GM19372 (cell line): ENCODE measurements around the gene COMT.

Experiments
- ATAC-seq: cut with Tn5 transposase; IDR thresholded peaks from one replicate; pipeline ENCODE4 v1.9.1; 2021; ENCODE audit warnings: mild to moderate bottlenecking, low read depth, moderate library complexity; ENCODE audit not compliant: unreplicated experiment

The COMT gene

GRCh38 chr22:20009018-20009491 is 67.5 kb downstream of the COMT start:
- no peak for ATAC-seq

- no peak for ATAC-seq
Observed at GRCh38 chr22:20009582-20010306, 68.2 kb downstream of the COMT start.

- no peak for ATAC-seq
Observed at GRCh38 chr22:20010307-20011122, 68.9 kb downstream of the COMT start.

GRCh38 chr22:20011123-20011992 is 69.8 kb downstream of the COMT start:
- no peak for ATAC-seq

- no peak for ATAC-seq
Observed at GRCh38 chr22:20011993-20012740, 70.6 kb downstream of the COMT start.

- no peak for ATAC-seq
Observed at GRCh38 chr22:20012741-20013331, 71.3 kb downstream of the COMT start.

- ATAC-seq, result no peak
Observed at GRCh38 chr22:20013382-20013871, 71.9 kb downstream of the COMT start.

GRCh38 chr22:20014526-20015186 is 73.1 kb downstream of the COMT start:
- ATAC-seq, result no peak

- ATAC-seq, result no peak
Observed at GRCh38 chr22:20015187-20015625, 73.6 kb downstream of the COMT start.

GRCh38 chr22:20015971-20016733 is 74.6 kb downstream of the COMT start:
- no peak for ATAC-seq

GRCh38 chr22:20016734-20017621 is 75.4 kb downstream of the COMT start, which contains the start of gene ARVCF:
TSS of gene ARVCF (minus strand) at chr22:20016823. CDS start at chr22:19990794, 26,029 bp downstream.
- peak; percentile 63 for ATAC-seq

- no peak for ATAC-seq
Observed at GRCh38 chr22:20017622-20017958, 76.0 kb downstream of the COMT start.

- no peak for ATAC-seq
Observed at GRCh38 chr22:20018001-20018400, 76.4 kb downstream of the COMT start.
